Right renal pelvis (tissue), 4 donors: ENCODE measurements around the gene AKR1C1. TPM values are rescaled to one million over a fixed set of nuclear protein-coding genes. Genes with fewer than 3 reads are reported as not detected.
"Not testable (repeated sequence)": the region's sequence is repeated elsewhere in the genome, so short reads cannot be mapped to it uniquely, and the experiment has no call there.

ENCODE experiments used
- DNase-seq, 4 donors: peaks; one replicate each; pipeline ENCODE4 v3.0.0-alpha.2; 2013; ENCODE audit warnings: low read depth in 4 of 4, low spot score in 3 of 4, missing footprints in 1 of 4
- polyA plus RNA-seq, 4 donors: library from polyadenylated mRNA; unstranded; fragments of 120-200 nt; gene quantifications; one replicate each; pipeline ENCODE4 v1.2.1, GENCODE V29; 2013; ENCODE audit not compliant: insufficient read length in 4 of 4

AKR1C1 gene
- polyA plus RNA-seq = 10 to 100 TPM; 10.2 to 14.0 (median 11.9) TPM

- DNase-seq = not testable (repeated sequence)
Observed at GRCh38 chr10:4962876-4963814, at the start of gene AKR1C1. TSS of gene AKR1C1 (plus strand) at chr10:4963415. CDS start at chr10:4963445, 30 bp downstream.

DNA sequence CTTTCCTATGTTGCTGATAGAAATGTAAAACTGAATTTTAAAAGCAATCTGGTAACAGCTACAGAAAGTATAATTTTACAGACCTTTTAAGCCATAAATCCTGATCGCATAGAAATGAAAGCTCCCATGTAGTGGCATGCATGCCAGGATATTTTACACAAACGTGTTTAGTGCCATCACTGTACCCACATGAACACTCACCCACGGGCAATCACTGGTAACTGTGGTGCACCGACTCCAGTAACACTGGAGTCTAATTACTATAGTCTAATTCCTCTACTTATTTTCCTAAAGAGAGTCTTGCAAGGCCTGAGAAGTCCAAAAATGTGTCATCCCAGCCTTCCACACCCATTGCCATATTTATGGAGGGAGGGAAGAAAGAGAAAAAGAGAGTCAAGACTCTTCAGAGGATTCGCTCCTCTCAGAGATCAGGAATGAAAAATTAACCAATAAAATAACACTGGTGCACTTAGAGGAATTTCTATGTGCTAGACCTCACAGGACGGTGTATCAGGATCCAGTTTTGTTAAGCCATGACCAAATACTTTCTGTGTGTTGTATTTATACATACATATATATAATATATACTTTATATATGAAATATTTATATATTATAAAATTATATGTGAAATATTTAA, 48.9 kb upstream of the AKR1C1 start:
- no peak for DNase-seq

- no peak for DNase-seq
Observed at GRCh38 chr10:4916086-4916716, 47.0 kb upstream of the AKR1C1 start.

- no peak for DNase-seq
Observed at GRCh38 chr10:4918236-4918635, 45.0 kb upstream of the AKR1C1 start.

- DNase-seq = not testable (repeated sequence)
Observed at GRCh38 chr10:4924482-4924881, 38.7 kb upstream of the AKR1C1 start.

GRCh38 chr10:4926400-4926799, 36.8 kb upstream of the AKR1C1 start:
- no peak for DNase-seq

DNA sequence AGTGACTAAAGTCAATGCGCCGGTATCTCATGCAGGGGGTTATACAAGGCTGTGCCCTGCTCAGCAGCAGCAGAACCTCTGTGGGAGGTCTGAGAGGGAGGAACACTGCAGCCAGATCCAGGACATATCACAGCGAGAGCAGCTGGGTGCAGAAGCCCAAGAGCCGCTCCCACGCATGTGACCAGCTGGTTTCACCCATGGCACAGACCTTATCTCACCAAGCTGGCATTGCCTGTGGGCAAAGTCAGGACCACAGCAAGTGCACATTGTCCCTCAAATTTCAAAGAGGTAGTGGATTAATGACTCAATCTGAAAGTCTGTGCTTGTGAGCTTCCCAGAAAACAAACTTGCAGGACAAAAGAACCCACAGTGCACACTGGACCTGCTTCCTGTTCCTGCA, 31.6 kb upstream of the AKR1C1 start:
- no peak for DNase-seq

DNA sequence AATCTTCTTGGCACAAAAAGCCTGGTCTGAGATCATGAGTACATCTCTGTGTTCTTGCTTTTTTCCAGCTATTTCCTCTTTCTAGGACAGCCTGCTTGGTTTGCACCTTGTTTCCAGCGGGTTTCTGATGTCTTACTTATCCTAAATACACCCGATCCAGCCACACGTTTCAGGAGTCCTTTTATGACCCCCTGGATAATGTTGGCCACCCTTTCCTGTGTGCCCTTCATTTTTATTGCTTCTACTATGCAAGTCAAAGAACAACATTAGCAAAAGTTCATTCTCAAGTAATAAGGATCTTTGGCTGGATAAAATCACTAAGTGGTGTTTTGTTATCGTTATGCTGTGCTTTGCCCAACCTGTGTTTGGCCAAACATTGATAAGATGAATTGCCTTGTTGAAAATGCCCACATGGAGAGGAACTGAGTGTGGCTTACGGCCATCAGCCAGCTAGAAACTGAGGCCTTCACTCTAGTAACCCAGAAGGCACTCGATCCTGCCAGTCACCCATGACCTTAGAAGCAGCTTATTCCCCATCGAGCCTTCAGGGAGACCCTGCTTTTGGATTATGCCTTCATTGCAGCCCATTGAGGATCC, 28.7 kb upstream of the AKR1C1 start:
- DNase-seq = no peak

DNA sequence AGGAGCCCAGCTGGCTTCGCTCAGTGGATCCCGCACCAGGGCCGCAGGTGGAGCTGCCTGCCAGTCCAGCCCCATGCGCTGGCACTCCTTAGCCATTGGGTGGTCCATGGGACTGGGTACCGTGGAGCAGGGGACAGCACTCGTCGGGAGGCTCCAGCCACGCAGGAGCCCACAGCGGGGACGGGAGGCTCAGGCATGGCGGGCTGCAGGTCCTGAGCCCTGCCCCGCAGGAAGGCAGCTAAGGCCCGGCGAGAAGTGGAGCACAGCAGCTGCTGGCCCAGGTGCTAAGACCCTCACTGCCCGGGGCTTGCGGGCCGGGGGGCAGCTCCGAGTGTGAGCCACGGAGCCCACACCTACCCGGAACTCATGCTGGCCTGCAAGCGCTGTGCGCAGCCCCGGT, 25.9 kb upstream of the AKR1C1 start:
- no peak for DNase-seq

- no peak for DNase-seq
Observed at GRCh38 chr10:4939224-4940072, 23.8 kb upstream of the AKR1C1 start.

DNA sequence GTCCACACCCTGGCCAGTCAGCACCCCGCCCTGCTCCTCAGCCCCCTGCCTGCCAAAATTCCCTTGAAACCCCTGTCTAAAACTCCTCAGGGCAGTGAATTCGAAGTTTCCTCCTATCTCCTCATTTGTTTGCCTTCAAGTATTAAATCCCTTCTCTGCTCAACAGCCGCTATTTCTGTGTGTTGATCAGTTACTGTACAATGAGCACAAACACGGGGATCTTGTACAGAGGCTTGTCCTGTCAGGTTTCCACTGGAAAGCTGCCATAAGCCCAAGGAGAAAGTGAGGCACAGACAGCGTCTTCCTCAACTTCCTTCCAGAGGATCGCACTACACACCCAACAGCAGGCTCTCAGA, 23.2 kb upstream of the AKR1C1 start:
- DNase-seq = not testable (repeated sequence)

- not testable (repeated sequence) for DNase-seq
Observed at GRCh38 chr10:4940909-4941308, 22.3 kb upstream of the AKR1C1 start.

DNA sequence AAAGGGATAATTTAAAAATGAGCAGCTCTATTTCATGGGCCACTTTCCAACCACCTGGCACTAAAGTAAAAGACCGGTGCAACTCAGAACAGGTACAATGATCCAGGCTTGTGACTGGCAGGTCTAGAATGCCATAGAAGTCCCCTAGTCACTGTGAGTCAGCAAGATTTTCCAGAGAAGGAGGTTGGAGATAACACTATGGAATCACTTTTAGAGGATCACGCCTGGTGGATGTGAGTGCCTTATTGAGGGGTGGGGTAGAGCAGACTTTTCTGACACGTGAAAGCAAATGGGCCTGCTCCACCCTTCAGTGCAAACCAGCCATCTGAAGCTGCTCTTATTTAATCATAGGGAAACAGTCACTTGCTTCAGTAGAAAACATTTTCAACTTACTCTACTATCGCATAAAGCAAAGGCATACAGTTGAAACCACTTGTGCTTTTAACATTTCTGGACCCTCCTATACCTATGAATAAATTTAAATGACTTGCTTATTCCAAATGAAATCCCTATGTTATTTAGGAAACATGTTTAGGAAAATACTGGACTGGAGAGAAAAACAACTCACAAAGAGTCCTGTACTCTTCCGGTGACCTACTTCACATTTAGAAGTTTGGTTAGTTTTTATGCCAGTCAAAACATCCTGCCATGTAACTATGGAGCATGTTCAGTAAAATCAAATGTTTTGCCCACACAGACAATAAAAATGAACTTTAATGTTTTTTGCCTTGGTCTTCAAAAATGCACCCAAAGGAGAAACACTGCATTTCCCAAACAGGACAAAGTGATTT, 21.5 kb upstream of the AKR1C1 start:
- no peak for DNase-seq

- not testable (repeated sequence) for DNase-seq
Observed at GRCh38 chr10:4942931-4943330, 20.3 kb upstream of the AKR1C1 start.

GRCh38 chr10:4943416-4943815, 19.8 kb upstream of the AKR1C1 start:
- not testable (repeated sequence) for DNase-seq

DNA sequence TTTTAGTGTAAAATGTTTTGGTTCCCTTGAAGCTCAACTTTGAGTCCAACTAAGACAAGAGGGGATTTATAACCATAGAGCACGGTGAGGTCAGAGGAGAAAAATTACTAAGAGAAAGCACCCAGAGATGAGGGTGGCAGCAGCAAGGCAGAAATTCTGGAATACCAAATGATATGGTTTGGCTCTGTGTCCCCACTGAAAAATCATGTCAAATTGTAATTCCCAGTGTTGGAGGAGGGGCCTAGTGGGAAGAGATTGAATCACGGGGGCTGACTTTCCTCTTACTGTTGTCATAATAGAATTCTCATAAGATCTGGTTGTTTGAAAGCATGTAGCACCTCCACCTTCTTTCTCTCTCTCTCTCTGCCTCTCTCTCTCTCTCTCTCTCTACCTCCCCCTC, 19.4 kb upstream of the AKR1C1 start:
- DNase-seq = no peak

- no peak for DNase-seq
Observed at GRCh38 chr10:4944841-4945240, 18.4 kb upstream of the AKR1C1 start.

GRCh38 chr10:4945766-4946717, 17.2 kb upstream of the AKR1C1 start:
- DNase-seq = no peak
